Measurements from ENCODE around the gene C12orf43. TPM values are rescaled to one million over a fixed set of nuclear protein-coding genes. Genes with fewer than 3 reads are reported as not detected.

Gene C12orf43
- polyA plus RNA-seq, 1 donor (not counting 4 experiments of a cell fraction or from before 2014, with no cell fraction given): 12.8 TPM

GRCh38 chr12:120996133-120996746 lies 20.0 kb downstream of the C12orf43 start:
- H3K27me3 ChIP-seq (ENCODE audit: control insufficient read depth, extremely low read depth, insufficient read depth, low read length): peaks cover 7% of the 10 kb centered on the region
- TF ChIP-seq EZH2 (IDR thresholded peaks at IDR 0.05; ENCODE audit: low read length): no peak
- dilution Hi-C loops (cut with MboI; ENCODE audit: extremely low pct_ligation_motif_present, low sequenced_read_pairs): no loop called here
- H3K9me3 ChIP-seq (ENCODE audit: control insufficient read depth, low read depth, low read length): no peaks in the 10 kb centered on the region
- H3K4me3 ChIP-seq (ENCODE audit: control insufficient read depth in 2 of 3, extremely low read depth in 1 of 3, insufficient read depth in 2 of 3, low read depth in 1 of 3, low read length in 3 of 3): no peak overlapping the region
- no peaks in the 10 kb centered on the region for H3K79me2 ChIP-seq (ENCODE audit: control insufficient read depth, insufficient read depth, low read length)
- no peaks in the 10 kb centered on the region for H3K4me1 ChIP-seq (ENCODE audit: control insufficient read depth, extremely low read depth, insufficient read depth, low read length)
- no peak overlapping the region for H3K27ac ChIP-seq (ENCODE audit: control insufficient read depth, insufficient read depth, low read length)
- H4K20me1 ChIP-seq (ENCODE audit: control insufficient read depth, extremely low read depth, insufficient read depth, low read length): no peaks in the 10 kb centered on the region
- H3K36me3 ChIP-seq (ENCODE audit: control insufficient read depth in 2 of 2, extremely low read depth in 1 of 2, insufficient read depth in 2 of 2, low read length in 2 of 2): no peaks in the 10 kb centered on the region
- DNase-seq (ENCODE audit: low read depth, low spot score) (no peak), FAIRE-seq (no peak)
- H2AFZ ChIP-seq (ENCODE audit: control insufficient read depth, low read length): no peak overlapping the region
- no peaks in the 10 kb centered on the region for H3K9me1 ChIP-seq (ENCODE audit: control insufficient read depth, extremely low read depth, insufficient read depth, low read length)
- H3K4me2 ChIP-seq (ENCODE audit: control insufficient read depth, extremely low read depth, insufficient read depth, low read depth, low read length): no peak overlapping the region
- H3K9ac ChIP-seq (ENCODE audit: control insufficient read depth, extremely low read depth, insufficient read depth, low read length): no peak overlapping the region

- Histone ChIP-seq H4K20me1 (ENCODE audit: control insufficient read depth, extremely low read depth, insufficient read depth, low read length) (no peaks in the 10 kb centered on the region), H3K9ac (ENCODE audit: control insufficient read depth, extremely low read depth, insufficient read depth, low read length) (no peak overlapping the region), H3K27ac (ENCODE audit: control insufficient read depth, insufficient read depth, low read length) (no peak overlapping the region), H3K4me2 (ENCODE audit: control insufficient read depth, extremely low read depth, insufficient read depth, low read depth, low read length) (no peak overlapping the region), H3K36me3 (ENCODE audit: control insufficient read depth in 2 of 2, extremely low read depth in 1 of 2, insufficient read depth in 2 of 2, low read length in 2 of 2) (no peaks in the 10 kb centered on the region), H3K4me3 (ENCODE audit: control insufficient read depth in 2 of 3, extremely low read depth in 1 of 3, insufficient read depth in 2 of 3, low read depth in 1 of 3, low read length in 3 of 3) (no peak overlapping the region), H3K4me1 (ENCODE audit: control insufficient read depth, extremely low read depth, insufficient read depth, low read length) (no peaks in the 10 kb centered on the region), H3K9me1 (ENCODE audit: control insufficient read depth, extremely low read depth, insufficient read depth, low read length) (no peaks in the 10 kb centered on the region), H3K27me3 (ENCODE audit: control insufficient read depth, extremely low read depth, insufficient read depth, low read length) (peaks cover 7% of the 10 kb centered on the region), H3K79me2 (ENCODE audit: control insufficient read depth, insufficient read depth, low read length) (no peaks in the 10 kb centered on the region), H2AFZ (ENCODE audit: control insufficient read depth, low read length) (no peak overlapping the region), H3K9me3 (ENCODE audit: control insufficient read depth, low read depth, low read length) (no peaks in the 10 kb centered on the region)
- dilution Hi-C loops (cut with MboI; ENCODE audit: extremely low pct_ligation_motif_present, low sequenced_read_pairs): no loop called here
- TF ChIP-seq EZH2 (IDR thresholded peaks at IDR 0.05; ENCODE audit: low read length): no peak
- no peak for TF ChIP-seq CTCF (optimal IDR thresholded peaks at IDR 0.05 in 1 of 3, IDR thresholded peaks at IDR 0.05 in 1 of 3, conservative IDR thresholded peaks at IDR 0.05 in 1 of 3; ENCODE audit: extremely low read depth in 1 of 3, insufficient read depth in 2 of 3, low read length in 3 of 3)
- FAIRE-seq: no peak
- no peak for DNase-seq (ENCODE audit: low read depth, low spot score)
Measured at GRCh38 chr12:120994589-120995337, 21.5 kb downstream of the C12orf43 start.
